Measurements from ENCODE around the gene FAM135A. TPM values are rescaled to one million over a fixed set of nuclear protein-coding genes. Genes with fewer than 3 reads are reported as not detected.

FAM135A gene
- total and polyA plus RNA-seq, 9 of the 15 experiments (the other 6 are each of a cell fraction or from before 2014, with no cell fraction given): 7.4 to 32.9 (median 19.2) TPM

GRCh38 chr6:70396163-70396562 lies 17.1 kb upstream of the FAM135A start (continued):
- TF ChIP-seq ESRRA (IDR thresholded peaks at IDR 0.05; ENCODE audit: borderline replicate concordance, low read depth): no peak
- no peak for TF ChIP-seq ZBTB7A (IDR thresholded peaks at IDR 0.05; ENCODE audit: borderline replicate concordance, control insufficient read depth, low read depth, low read length)
- peak; percentile 42 for TF ChIP-seq POLR2B (IDR thresholded peaks at IDR 0.05; ENCODE audit: low read depth, partially characterized antibody)
- TF ChIP-seq POLR2A (conservative IDR thresholded peaks at IDR 0.05): peak; percentile 56; the same call in 1 of the 2 replicates
- no peak for TF ChIP-seq TOE1 (IDR thresholded peaks at IDR 0.05; ENCODE audit: borderline replicate concordance)
- TF ChIP-seq TOE1 (CRISPR knock-in tag; IDR thresholded peaks at IDR 0.05; ENCODE audit: borderline replicate concordance, low read depth): no peak
- no peak for TF ChIP-seq EGR1 (conservative IDR thresholded peaks at IDR 0.05)
- TF ChIP-seq POLR2G (IDR thresholded peaks at IDR 0.05; ENCODE audit: low read depth, low read length): peak; percentile 54; the same call in 1 of the 2 replicates
- TF ChIP-seq CSDE1 (IDR thresholded peaks at IDR 0.05): no peak
- TF ChIP-seq KDM1A (IDR thresholded peaks at IDR 0.05): no peak
- peak; percentile 20 for TF ChIP-seq CCNT2 (IDR thresholded peaks at IDR 0.05; ENCODE audit: borderline replicate concordance, extremely low read depth, insufficient read length, low read depth, low read length)
- 0 out of 4 replicates have a peak, but pooled peaks of 1 of the 2 experiments have one; percentile 27 for TF ChIP-seq BCLAF1 (IDR thresholded peaks at IDR 0.05; ENCODE audit: borderline replicate concordance in 1 of 2, control insufficient read depth in 1 of 2, low read depth in 2 of 2, low read length in 1 of 2)
- TF ChIP-seq DPF2 (IDR thresholded peaks at IDR 0.05): no peak
- TF ChIP-seq GATAD2B (IDR thresholded peaks at IDR 0.05; ENCODE audit: borderline replicate concordance): no peak
- peak in 1 of 2 experiments; percentile 68 for TF ChIP-seq MLLT1 (IDR thresholded peaks at IDR 0.05)
- TF ChIP-seq FUS (optimal IDR thresholded peaks at IDR 0.05; ENCODE audit: low read depth, low read length): peak; percentile 26
- no peak for TF ChIP-seq STAG1 (CRISPR knock-in tag; IDR thresholded peaks at IDR 0.05; ENCODE audit: borderline replicate concordance)
